ENCODE data around the gene NGB.

- TF ChIP-seq EZH2 (IDR thresholded peaks at IDR 0.05; ENCODE audit: low read length, unreplicated experiment) = no peak
- TF ChIP-seq, protein P1, sequence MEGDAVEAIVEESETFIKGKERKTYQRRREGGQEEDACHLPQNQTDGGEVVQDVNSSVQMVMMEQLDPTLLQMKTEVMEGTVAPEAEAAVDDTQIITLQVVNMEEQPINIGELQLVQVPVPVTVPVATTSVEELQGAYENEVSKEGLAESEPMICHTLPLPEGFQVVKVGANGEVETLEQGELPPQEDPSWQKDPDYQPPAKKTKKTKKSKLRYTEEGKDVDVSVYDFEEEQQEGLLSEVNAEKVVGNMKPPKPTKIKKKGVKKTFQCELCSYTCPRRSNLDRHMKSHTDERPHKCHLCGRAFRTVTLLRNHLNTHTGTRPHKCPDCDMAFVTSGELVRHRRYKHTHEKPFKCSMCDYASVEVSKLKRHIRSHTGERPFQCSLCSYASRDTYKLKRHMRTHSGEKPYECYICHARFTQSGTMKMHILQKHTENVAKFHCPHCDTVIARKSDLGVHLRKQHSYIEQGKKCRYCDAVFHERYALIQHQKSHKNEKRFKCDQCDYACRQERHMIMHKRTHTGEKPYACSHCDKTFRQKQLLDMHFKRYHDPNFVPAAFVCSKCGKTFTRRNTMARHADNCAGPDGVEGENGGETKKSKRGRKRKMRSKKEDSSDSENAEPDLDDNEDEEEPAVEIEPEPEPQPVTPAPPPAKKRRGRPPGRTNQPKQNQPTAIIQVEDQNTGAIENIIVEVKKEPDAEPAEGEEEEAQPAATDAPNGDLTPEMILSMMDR (conservative IDR thresholded peaks at IDR 0.05; ENCODE audit: low read depth, low read length) = no peak
These were observed 28.8 kb upstream of the NGB start for GRCh38 chr14:77299771-77300170.
